ENCODE data around the gene LRRTM3.

LRRTM3 gene

DNA sequence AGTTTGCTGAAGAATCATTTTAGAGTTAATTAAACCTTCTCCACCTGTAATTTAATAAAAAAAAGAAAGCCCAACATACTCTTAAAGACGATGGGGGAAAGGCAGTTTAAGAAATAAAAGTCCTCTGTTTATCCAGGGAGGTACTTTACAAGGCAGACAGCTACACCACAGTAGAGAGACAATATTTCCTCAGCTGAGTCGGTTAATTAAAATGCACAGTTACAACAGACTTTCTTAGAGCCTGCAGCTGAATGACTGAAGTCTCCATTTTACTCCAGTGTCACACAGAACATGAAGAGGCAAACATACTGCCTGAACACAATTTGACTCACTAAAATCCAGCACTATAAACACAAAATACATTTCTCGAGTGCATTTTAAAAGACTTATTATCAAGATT, 15.1 kb downstream of the LRRTM3 start:
- Histone ChIP-seq H3K4me3 (ENCODE audit: low read length) (no peak overlapping the region), H3F3A (ENCODE audit: control insufficient read depth, insufficient read depth) (no peaks in the 10 kb centered on the region), H4K20me1 (ENCODE audit: control insufficient read depth, insufficient read depth, low read depth, low read length) (no peaks in the 10 kb centered on the region), H3K79me2 (ENCODE audit: control insufficient read depth, low read length) (no peaks in the 10 kb centered on the region), H3K4me2 (ENCODE audit: low read length) (no peak overlapping the region), H3K9me2 (replicated peaks; ENCODE audit: control insufficient read depth, low read length) (no peaks in the 10 kb centered on the region), H3K4me1 (ENCODE audit: control insufficient read depth, low read length) (no peaks in the 10 kb centered on the region), H3K27ac (ENCODE audit: low read depth, low read length) (no peak overlapping the region), H3K36me3 (ENCODE audit: control insufficient read depth, low read length) (no peaks in the 10 kb centered on the region), H3K9me3 (ENCODE audit: control insufficient read depth, insufficient read depth, low read length) (no peaks in the 10 kb centered on the region), H3K27me3 (ENCODE audit: control insufficient read depth, low read length) (no peaks in the 10 kb centered on the region)
- no peak for TF ChIP-seq EZH2phosphoT487 (IDR thresholded peaks at IDR 0.05; ENCODE audit: borderline replicate concordance, low read length)
- TF ChIP-seq, protein P1, sequence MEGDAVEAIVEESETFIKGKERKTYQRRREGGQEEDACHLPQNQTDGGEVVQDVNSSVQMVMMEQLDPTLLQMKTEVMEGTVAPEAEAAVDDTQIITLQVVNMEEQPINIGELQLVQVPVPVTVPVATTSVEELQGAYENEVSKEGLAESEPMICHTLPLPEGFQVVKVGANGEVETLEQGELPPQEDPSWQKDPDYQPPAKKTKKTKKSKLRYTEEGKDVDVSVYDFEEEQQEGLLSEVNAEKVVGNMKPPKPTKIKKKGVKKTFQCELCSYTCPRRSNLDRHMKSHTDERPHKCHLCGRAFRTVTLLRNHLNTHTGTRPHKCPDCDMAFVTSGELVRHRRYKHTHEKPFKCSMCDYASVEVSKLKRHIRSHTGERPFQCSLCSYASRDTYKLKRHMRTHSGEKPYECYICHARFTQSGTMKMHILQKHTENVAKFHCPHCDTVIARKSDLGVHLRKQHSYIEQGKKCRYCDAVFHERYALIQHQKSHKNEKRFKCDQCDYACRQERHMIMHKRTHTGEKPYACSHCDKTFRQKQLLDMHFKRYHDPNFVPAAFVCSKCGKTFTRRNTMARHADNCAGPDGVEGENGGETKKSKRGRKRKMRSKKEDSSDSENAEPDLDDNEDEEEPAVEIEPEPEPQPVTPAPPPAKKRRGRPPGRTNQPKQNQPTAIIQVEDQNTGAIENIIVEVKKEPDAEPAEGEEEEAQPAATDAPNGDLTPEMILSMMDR (IDR thresholded peaks at IDR 0.05; ENCODE audit: low read depth, low read length, poor library complexity, severe bottlenecking): no peak

DNA sequence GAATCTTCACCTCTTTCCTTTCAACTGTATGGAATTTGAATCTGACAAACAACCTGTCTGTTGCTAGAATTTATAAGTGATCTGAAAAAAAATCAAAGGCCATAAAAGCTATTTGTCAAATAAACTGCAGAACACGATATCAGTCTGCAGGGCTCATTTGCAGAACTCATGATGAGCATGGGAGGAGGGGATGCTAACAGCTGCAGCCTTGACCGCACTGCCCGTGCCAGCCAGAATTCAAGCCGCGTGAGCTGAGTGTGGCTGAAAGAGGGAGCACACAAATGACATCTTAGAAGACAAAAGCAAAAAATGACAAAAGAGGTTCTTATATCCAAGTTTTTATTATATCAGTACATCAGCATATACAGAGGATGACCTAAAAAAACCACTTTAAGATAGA, 15.7 kb downstream of the LRRTM3 start:
- H3K9me3 ChIP-seq (ENCODE audit: control insufficient read depth, insufficient read depth, low read length): no peaks in the 10 kb centered on the region
- no peaks in the 10 kb centered on the region for H3K9me2 ChIP-seq (replicated peaks; ENCODE audit: control insufficient read depth, low read length)
- H3K27ac ChIP-seq (ENCODE audit: low read depth, low read length): no peak overlapping the region
- H3K79me2 ChIP-seq (ENCODE audit: control insufficient read depth, low read length): no peaks in the 10 kb centered on the region
- no peak overlapping the region for H3K4me2 ChIP-seq (ENCODE audit: low read length)
- H3K27me3 ChIP-seq (ENCODE audit: control insufficient read depth, low read length): no peaks in the 10 kb centered on the region
- TF ChIP-seq, protein P1 (IDR thresholded peaks at IDR 0.05; ENCODE audit: low read depth, low read length, poor library complexity, severe bottlenecking): no peak
- no peak for TF ChIP-seq EZH2phosphoT487 (IDR thresholded peaks at IDR 0.05; ENCODE audit: borderline replicate concordance, low read length)
- no peaks in the 10 kb centered on the region for H4K20me1 ChIP-seq (ENCODE audit: control insufficient read depth, insufficient read depth, low read depth, low read length)
- H3F3A ChIP-seq (ENCODE audit: control insufficient read depth, insufficient read depth): no peaks in the 10 kb centered on the region
- no peak overlapping the region for H3K4me3 ChIP-seq (ENCODE audit: low read length)
- no peaks in the 10 kb centered on the region for H3K4me1 ChIP-seq (ENCODE audit: control insufficient read depth, low read length)
- no peaks in the 10 kb centered on the region for H3K36me3 ChIP-seq (ENCODE audit: control insufficient read depth, low read length)

DNA sequence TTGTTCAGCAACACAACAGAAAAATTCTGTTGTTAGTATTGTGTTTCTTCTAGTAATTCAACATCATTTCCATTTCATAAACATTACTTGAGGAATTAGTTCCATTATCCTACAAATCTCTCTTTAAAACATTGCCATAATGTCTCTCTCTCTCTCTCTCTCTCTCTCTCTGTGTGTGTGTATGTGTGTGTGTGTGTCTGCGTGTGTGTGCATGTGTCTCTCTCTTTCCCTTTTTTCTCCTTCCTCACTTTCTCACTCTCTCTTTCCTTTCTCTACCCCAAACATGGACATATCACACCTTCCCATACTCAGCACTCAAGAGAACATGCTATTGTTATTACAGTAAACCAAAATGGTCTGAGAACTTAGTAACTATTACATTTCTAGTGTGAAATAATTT, 16.6 kb downstream of the LRRTM3 start:
- no peaks in the 10 kb centered on the region for H4K20me1 ChIP-seq (ENCODE audit: control insufficient read depth, insufficient read depth, low read depth, low read length)
- no peak overlapping the region for H3K27ac ChIP-seq (ENCODE audit: low read depth, low read length)
- H3K4me3 ChIP-seq (ENCODE audit: low read length): no peak overlapping the region
- H3K4me2 ChIP-seq (ENCODE audit: low read length): no peak overlapping the region
- no peaks in the 10 kb centered on the region for H3K9me3 ChIP-seq (ENCODE audit: control insufficient read depth, insufficient read depth, low read length)
- TF ChIP-seq EZH2phosphoT487 (IDR thresholded peaks at IDR 0.05; ENCODE audit: borderline replicate concordance, low read length): no peak
- TF ChIP-seq, protein P1 (IDR thresholded peaks at IDR 0.05; ENCODE audit: low read depth, low read length, poor library complexity, severe bottlenecking): no peak
- H3K4me1 ChIP-seq (ENCODE audit: control insufficient read depth, low read length): no peaks in the 10 kb centered on the region
- H3K27me3 ChIP-seq (ENCODE audit: control insufficient read depth, low read length): no peaks in the 10 kb centered on the region
- no peaks in the 10 kb centered on the region for H3F3A ChIP-seq (ENCODE audit: control insufficient read depth, insufficient read depth)
- no peaks in the 10 kb centered on the region for H3K9me2 ChIP-seq (replicated peaks; ENCODE audit: control insufficient read depth, low read length)
- H3K79me2 ChIP-seq (ENCODE audit: control insufficient read depth, low read length): no peaks in the 10 kb centered on the region
- no peaks in the 10 kb centered on the region for H3K36me3 ChIP-seq (ENCODE audit: control insufficient read depth, low read length)

DNA sequence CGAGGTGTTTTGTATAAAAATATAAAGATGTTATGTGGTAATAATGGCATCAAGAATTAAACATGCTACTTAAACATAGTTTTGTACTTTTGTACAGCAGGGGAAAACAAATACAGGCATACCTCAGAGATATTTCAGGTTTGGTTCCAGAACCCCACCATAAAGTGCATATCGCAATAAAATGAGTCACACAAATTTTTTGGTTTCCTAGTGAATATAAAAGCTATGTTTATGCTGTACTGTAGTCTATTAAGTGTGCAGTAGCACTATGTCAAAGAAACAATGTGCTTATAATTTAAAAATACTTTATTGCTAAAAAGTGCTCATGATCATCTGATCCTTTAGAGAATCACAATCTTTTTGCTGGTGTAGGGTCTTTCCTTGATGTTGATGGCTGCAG, 17.8 kb downstream of the LRRTM3 start:
- H4K20me1 ChIP-seq (ENCODE audit: control insufficient read depth, insufficient read depth, low read depth, low read length): no peaks in the 10 kb centered on the region
- H3K79me2 ChIP-seq (ENCODE audit: control insufficient read depth, low read length): no peaks in the 10 kb centered on the region
- no peaks in the 10 kb centered on the region for H3K4me1 ChIP-seq (ENCODE audit: control insufficient read depth, low read length)
- TF ChIP-seq EZH2phosphoT487 (IDR thresholded peaks at IDR 0.05; ENCODE audit: borderline replicate concordance, low read length): no peak
- TF ChIP-seq, protein P1 (IDR thresholded peaks at IDR 0.05; ENCODE audit: low read depth, low read length, poor library complexity, severe bottlenecking): no peak
- no peaks in the 10 kb centered on the region for H3K36me3 ChIP-seq (ENCODE audit: control insufficient read depth, low read length)
- H3F3A ChIP-seq (ENCODE audit: control insufficient read depth, insufficient read depth): no peaks in the 10 kb centered on the region
- no peaks in the 10 kb centered on the region for H3K27me3 ChIP-seq (ENCODE audit: control insufficient read depth, low read length)
- no peaks in the 10 kb centered on the region for H3K9me2 ChIP-seq (replicated peaks; ENCODE audit: control insufficient read depth, low read length)
- H3K9me3 ChIP-seq (ENCODE audit: control insufficient read depth, insufficient read depth, low read length): no peaks in the 10 kb centered on the region
- no peak overlapping the region for H3K4me2 ChIP-seq (ENCODE audit: low read length)
- H3K4me3 ChIP-seq (ENCODE audit: low read length): no peak overlapping the region
- no peak overlapping the region for H3K27ac ChIP-seq (ENCODE audit: low read depth, low read length)
